Activated T-helper 17 cell treated with anti-CD3 and anti-CD28 coated beads, Interleukin-2, amount 50 U/mL, for 72 hours (primary cell): ENCODE results near the gene NPSR1. TPM values are rescaled to one million over a fixed set of nuclear protein-coding genes. Genes with fewer than 3 reads are reported as not detected.
"Not testable (repeated sequence)": the region's sequence is repeated elsewhere in the genome, so short reads cannot be mapped to it uniquely, and the experiment has no call there.

ENCODE experiments used
- ATAC-seq: fragments of 150-1000 bp; cut with Tn5 transposase; replicated peaks from 2 replicates; pipeline ENCODE4 v1.10.0; 2021; ENCODE audit warnings: mild to moderate bottlenecking, moderate library complexity
- H3K27ac Mint-ChIP-seq: one replicate; pipeline ENCODE4 v1.8.0; 2022; ENCODE audit warnings: mixed read lengths
- H3K27me3 Mint-ChIP-seq: one replicate; pipeline ENCODE4 v1.8.0; 2022; ENCODE audit warnings: mixed read lengths
- H3K36me3 Mint-ChIP-seq: one replicate; pipeline ENCODE4 v1.8.0; 2022; ENCODE audit warnings: low read depth, mild to moderate bottlenecking, mixed read lengths
- H3K4me1 Mint-ChIP-seq: one replicate; pipeline ENCODE4 v1.8.0; 2022; ENCODE audit warnings: mixed read lengths
- H3K4me3 Mint-ChIP-seq: one replicate; pipeline ENCODE4 v1.8.0; 2022; ENCODE audit warnings: mild to moderate bottlenecking, mixed read lengths
- H3K9me3 Mint-ChIP-seq: one replicate; pipeline ENCODE4 v1.8.0; 2022; ENCODE audit warnings: mixed read lengths
- total RNA-seq, 2 donors: library from RNA; stranded (reverse); gene quantifications; one replicate each; pipeline ENCODE4 v1.2.3, GENCODE V29; 2022

NPSR1 gene
- total RNA-seq, 2 donors from 2014 or later: not detected

DNA sequence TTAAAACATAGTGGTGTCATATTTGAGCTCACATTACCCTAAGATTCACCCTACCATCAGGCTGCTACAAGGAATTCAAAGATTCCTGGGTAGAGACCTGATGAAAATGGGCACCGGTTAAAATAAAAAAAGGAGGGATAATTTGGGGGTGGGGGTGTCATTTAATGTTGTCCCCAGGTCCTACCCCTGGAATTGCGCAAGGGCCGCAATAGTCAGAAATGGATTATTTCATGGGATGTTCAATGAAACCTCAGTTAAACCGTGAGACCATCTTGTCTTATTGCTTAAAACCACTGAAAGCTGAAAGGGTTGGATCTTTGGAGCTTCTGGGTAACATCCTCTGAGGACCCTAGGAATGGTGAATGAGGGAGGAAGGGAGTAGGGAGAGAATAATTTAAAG lies 216.3 kb downstream of the NPSR1 start:
- H3K9me3 Mint-ChIP-seq: peaks cover 11% of the 10 kb centered on the region
- not testable (repeated sequence) for ATAC-seq, H3K27me3 Mint-ChIP-seq, H3K36me3 Mint-ChIP-seq, H3K4me1 Mint-ChIP-seq, H3K27ac Mint-ChIP-seq, H3K4me3 Mint-ChIP-seq

DNA sequence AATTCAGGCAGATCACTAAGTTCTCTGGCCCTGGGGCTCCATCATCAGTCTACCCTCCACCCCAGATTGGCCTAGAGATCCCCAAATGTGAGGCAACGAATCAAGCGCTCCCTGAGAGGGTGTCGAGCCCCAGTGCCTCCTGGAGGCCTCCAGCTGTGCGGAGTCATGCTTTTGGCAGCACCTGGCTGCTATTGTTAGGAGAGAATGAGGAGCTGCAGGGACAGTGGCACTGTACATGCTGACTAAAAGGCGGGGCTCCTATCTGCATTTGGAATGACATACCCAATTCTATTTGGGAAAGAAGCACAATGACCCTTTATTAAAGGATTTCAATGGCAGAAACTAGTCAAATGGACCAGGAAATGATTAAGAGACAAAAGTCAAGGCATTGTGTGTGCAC lies 217.5 kb downstream of the NPSR1 start:
- H3K4me3 Mint-ChIP-seq: no peak overlapping the region
- H3K36me3 Mint-ChIP-seq: no peaks in the 10 kb centered on the region
- no peaks in the 10 kb centered on the region for H3K4me1 Mint-ChIP-seq
- ATAC-seq: no peak
- peaks cover 6% of the 10 kb centered on the region for H3K27me3 Mint-ChIP-seq
- H3K9me3 Mint-ChIP-seq: peaks cover 9% of the 10 kb centered on the region
- H3K27ac Mint-ChIP-seq: no peak overlapping the region

DNA sequence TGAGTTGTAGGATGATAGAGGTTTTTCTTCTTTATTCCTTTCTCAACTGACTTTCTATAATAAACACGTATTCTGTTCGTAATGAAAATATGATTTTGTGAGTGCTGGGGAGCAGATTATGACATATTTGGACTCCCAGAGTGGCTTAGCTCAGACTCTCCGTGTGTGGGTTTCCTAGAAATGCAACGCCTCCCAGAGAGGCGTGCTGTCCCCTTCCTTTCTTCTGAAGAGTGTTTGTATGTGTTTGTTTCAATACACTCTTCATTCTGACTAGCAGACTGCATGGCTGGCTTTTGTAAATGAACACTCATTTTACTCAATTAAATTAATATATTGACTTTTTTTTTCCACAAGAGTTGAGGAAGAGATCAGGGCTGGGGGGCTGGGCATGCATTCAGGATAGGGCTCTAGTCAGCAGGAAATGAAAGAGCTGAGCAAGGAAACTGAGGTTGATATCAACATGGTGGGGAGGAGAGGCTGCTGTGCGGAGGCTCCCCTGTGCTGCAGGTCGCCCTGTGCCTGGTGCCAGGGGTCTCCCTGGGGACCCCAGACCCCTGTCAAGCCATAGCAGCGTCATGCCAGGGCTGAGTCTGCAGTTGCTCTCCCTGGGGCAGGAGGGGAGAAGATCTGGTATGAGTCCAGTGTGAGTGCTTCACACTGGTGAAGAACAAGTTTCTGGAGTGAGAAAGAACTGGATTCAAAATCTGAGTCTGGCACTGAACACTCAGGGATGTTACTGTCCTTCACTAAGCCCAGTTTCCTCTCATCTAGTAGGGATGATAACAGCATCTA lies 221.1 kb downstream of the NPSR1 start:
- H3K27ac Mint-ChIP-seq, H3K4me3 Mint-ChIP-seq, H3K36me3 Mint-ChIP-seq, ATAC-seq, H3K4me1 Mint-ChIP-seq: not testable (repeated sequence)
- Mint-ChIP-seq H3K9me3 (peaks cover 18% of the 10 kb centered on the region), H3K27me3 (peaks cover 17% of the 10 kb centered on the region)

- H3K27me3 Mint-ChIP-seq: peaks cover 16% of the 10 kb centered on the region
- no peak overlapping the region for H3K4me3 Mint-ChIP-seq
- H3K36me3 Mint-ChIP-seq: no peaks in the 10 kb centered on the region
- H3K4me1 Mint-ChIP-seq: no peaks in the 10 kb centered on the region
- peaks cover 20% of the 10 kb centered on the region for H3K9me3 Mint-ChIP-seq
- no peak overlapping the region for H3K27ac Mint-ChIP-seq
- no peak for ATAC-seq
These were observed 221.9 kb downstream of the NPSR1 start for GRCh38 chr7:34879871-34880270.

DNA sequence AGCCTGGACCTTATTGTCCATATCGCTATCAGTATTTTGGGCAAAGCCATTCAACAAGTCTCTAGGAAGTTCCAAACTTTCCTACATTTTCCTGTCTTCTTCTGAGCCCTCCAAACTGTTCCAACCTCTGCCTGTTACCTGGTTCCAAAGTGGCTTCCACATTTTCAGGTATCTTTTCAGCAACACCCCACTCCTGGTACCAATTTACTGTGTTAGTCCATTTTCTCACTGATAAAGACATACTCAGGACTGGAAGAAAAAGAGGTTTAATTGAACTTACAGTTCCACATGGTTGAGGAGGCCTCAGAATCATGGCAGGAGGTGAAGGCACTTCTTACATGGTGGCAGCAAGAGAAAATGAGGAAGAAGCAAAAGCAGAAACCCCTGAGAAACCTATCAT lies 225.8 kb downstream of the NPSR1 start:
- Mint-ChIP-seq H3K9me3 (peaks cover 20% of the 10 kb centered on the region), H3K27me3 (peaks cover 23% of the 10 kb centered on the region)
- H3K4me3 Mint-ChIP-seq: not testable (repeated sequence)

GRCh38 chr7:34886856-34887255 lies 228.8 kb downstream of the NPSR1 start:
- no peak for ATAC-seq
- Mint-ChIP-seq H3K9me3 (peaks cover 13% of the 10 kb centered on the region), H3K4me3 (no peak overlapping the region), H3K4me1 (no peaks in the 10 kb centered on the region), H3K36me3 (no peaks in the 10 kb centered on the region), H3K27ac (no peak overlapping the region), H3K27me3 (peaks cover 23% of the 10 kb centered on the region)

More for the DNA sequence above, 225.8 kb downstream of the NPSR1 start:
- not testable (repeated sequence) for H3K36me3 Mint-ChIP-seq, ATAC-seq, H3K27ac Mint-ChIP-seq, H3K4me1 Mint-ChIP-seq

- no peaks in the 10 kb centered on the region for H3K4me1 Mint-ChIP-seq
These were observed 231.9 kb downstream of the NPSR1 start for GRCh38 chr7:34889951-34890350.

DNA sequence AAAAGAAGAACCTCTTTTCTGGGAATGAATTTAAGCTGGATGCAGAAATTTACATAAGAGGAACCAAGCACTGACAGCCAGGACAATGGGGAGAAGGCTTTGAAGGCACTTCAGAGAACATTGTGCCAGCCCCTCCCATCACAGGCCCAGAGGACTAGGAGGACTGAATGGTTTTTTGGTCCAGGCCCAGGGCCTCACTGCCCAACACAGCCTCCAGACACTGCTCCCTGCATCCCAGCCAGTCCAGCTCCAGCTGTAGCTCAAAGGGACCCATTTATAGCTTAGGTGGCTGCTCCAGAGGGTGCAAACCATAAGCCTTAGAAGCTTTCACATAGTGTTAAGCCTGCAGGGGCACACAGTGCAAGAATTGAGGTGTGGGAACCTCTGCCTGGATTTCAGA lies 237.2 kb downstream of the NPSR1 start:
- no peak overlapping the region for H3K27ac Mint-ChIP-seq
- no peak overlapping the region for H3K4me3 Mint-ChIP-seq
- H3K4me1 Mint-ChIP-seq: no peaks in the 10 kb centered on the region
- no peaks in the 10 kb centered on the region for H3K36me3 Mint-ChIP-seq
- peaks cover 30% of the 10 kb centered on the region for H3K27me3 Mint-ChIP-seq
- peaks cover 24% of the 10 kb centered on the region for H3K9me3 Mint-ChIP-seq
- no peak for ATAC-seq

More at GRCh38 chr7:34889951-34890350, 231.9 kb downstream of the NPSR1 start:
- H3K4me3 Mint-ChIP-seq: no peak overlapping the region
- peaks cover 27% of the 10 kb centered on the region for H3K27me3 Mint-ChIP-seq
- H3K27ac Mint-ChIP-seq: no peak overlapping the region
- ATAC-seq: no peak
- no peaks in the 10 kb centered on the region for H3K36me3 Mint-ChIP-seq
- peaks cover 10% of the 10 kb centered on the region for H3K9me3 Mint-ChIP-seq
